NCI-H2196 (cell line): ENCODE data around the gene ATP2B2.

Experiments used
- DNase-seq: peaks from one replicate; lab custom pipeline; 2025; ENCODE audit not compliant: unreplicated experiment; lab: John Stamatoyannopoulos, UW

The ATP2B2 gene

DNA sequence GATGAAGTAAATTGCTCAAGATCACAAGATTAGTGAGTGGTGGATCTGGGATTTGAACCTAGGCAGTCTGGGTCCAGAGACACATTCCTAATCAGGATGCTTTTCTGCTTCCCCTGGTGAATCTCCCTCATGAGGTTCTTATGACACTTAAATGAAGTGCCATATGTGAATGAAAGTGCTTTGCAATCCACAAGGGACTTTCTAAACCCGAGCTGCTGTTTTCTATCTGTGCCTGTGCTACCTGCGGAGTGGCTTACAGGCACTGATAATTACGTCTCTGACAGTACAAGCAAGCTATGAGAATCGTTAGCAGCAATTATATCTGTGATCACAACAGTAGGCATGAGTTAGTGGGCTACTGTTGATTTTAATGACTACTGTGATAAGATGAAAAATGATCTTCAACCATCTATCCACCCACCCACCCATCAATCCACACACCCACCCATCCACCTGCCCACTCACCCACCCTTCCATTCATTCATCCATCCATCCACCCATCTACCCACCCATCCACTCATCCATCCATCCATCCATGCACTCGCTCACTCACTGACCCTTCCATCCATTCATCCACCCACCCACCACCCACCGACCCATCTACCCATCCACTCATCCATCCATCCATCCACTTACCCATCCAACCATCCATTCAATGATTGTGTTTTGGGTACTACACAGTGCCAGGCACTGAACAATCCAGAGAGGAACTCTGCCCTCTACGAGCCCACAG is 51.8 kb downstream of the ATP2B2 start:
- DNase-seq = no peak

DNA sequence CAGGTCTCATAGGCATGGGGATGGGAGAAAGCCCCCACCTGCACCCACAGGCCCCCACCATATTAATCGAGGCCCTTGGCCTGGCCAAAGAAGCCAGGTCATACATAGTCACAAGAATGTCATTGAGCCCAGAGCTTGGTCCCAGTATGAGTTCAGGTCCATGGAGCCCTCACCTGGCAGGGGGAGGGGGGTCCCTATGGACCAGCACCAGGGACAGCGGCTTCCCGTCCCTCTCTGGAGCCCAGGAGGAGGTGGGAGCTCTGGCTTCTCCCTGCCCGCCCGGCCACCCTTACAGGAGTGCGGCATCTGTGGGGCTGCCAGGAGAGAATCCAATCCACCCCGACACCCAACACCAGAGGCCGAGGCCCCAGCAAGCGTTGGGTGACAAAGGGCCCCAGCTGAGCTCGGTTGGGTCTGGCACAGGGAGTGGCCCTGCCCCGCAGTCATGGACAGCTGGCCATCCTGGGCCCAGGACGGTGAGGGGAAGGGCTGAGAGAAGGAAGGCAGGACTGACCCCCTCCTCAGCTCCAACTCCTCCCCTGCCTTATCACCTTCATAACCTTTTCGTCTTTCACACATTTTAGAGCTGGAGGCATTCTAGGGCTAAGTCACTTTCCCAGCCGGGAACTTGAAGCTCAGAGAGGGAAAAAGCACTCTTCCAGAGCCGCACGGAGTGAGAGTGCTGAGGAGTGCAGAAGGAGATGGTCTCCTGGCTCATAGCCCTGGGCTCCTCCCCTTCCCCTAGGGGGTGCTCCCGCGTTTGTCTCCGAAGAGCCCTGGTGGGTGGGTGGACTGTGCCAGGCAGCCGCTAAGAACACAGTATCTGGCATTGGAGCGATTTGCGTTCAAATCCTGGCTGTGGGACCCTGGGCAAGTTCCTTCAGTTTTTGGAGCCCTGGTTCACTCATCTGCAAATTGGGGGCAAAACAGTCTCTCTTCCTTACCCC is 54.6 kb downstream of the ATP2B2 start:
- no peak for DNase-seq

DNA sequence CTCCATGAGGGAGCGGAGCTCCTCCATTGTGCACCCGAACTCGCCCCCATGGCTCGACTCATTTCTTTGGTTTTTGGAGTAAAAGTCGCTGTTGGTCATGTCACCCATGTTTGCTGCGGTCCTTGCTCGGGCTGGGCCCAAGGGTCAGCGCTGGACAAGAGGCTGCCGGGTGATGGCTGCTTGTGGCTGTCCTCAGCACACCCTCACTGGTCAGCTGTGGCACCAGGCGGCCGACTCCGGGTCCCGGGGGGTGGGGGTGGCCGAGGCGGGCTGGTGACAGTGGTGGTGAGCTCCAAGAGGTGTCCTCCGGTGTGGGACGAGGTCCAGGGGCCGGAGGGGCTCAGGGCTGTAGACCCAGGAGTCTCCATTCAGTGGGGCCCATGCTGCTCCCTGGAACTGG is 56.0 kb downstream of the ATP2B2 start:
- no peak for DNase-seq

DNA sequence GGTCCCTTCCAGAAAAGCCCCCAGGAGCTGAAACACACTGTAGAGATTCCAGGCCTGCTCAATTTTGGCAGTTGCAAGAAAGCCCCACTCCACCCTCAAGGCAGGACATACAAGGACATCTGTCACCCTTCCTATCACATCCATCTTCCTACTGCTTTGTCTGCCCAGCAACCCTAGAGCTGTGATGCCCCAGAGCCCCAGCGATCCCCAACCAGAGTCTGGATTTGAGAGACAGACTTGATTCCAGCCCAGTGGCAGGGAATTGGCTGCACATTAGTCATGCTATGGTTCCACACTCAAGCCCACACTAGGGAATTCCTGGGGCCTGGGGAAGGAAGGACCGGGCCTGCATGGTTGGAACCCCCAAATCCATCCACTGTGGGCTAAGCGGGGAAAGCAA is 56.8 kb downstream of the ATP2B2 start:
- no peak for DNase-seq

DNA sequence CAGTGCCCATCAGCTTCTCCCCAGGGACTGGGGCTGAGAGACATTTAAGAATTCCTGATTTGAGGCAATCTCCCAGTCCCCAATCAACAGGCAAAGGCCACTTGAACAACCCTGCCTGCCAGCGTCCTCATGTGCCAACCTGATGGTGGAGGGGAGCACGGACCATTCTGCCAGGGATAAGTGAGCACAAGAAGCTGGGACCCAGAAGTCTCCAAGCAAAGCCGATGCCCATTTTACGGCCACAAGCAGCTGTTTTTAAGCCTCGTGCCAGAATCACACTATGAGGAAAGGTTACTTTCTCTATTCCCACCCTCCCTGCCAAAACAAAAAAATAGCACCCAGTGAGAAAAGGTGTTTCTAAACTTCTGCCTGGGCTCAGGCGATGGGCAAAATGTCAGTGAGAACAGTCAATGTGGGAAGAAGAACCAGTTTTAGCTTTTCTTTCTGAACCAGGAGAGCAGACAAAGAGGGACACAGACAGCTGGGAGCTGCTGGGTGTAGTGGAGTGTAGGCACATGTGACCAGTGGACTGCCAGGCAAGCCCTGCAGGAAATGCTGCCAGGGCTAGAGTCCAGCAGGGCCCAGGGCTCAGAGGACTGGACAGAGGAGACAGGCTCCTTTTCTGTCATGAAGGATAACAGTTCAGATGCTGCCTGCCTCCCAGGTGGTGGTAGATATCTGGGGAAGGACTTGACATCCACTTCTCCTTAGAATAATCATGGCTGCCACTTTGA is 57.7 kb downstream of the ATP2B2 start:
- DNase-seq = no peak

DNA sequence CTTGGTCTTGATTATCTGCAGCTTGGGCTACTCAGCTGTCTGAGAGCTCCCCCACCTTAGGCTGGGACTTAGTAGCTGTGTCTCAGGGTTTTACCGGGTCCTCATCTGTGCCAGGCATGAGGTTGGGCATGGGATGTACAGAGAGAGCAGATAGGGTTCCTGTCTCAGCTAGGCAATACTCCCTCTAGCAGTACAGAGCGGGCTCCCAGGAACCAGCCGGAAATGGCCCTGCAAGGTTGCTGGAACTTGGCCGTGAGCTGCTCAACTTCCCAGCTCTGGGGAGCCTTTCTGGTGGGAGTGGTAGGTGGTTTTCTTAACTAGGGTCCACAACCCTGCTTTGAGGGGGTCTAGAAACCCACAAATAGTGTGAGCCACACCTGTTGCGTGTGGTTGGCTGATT is 58.3 kb downstream of the ATP2B2 start:
- DNase-seq = no peak

DNA sequence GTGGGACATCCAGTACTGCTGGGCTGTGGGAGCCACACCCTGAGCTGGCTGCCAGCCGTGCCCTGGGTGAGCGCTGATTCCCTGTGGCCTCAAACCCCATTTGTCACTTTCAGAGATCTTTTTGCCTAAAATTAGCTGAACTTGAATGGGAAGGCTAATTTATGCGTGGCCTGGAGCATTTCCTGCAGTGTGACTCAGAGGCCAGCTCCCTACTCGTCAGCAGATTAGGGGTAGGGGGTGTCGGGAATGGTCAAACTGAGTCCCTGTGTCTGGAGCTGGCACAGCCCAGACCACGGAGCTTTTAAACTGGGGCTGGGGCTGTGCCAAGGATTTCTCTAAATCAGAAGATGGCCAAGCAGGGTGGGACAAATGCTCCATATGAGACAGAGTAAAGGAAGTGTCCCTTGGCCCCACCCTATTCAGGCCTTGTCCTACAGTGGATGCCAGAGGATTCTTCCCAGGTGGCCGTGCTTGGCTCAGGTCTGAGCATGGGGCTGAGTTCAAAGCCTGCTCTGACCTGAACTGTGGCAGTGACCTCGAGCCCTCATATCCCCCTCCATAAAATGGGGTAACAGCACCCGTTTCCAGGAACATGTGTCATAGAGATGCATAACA is 59.7 kb downstream of the ATP2B2 start:
- DNase-seq = no peak

DNA sequence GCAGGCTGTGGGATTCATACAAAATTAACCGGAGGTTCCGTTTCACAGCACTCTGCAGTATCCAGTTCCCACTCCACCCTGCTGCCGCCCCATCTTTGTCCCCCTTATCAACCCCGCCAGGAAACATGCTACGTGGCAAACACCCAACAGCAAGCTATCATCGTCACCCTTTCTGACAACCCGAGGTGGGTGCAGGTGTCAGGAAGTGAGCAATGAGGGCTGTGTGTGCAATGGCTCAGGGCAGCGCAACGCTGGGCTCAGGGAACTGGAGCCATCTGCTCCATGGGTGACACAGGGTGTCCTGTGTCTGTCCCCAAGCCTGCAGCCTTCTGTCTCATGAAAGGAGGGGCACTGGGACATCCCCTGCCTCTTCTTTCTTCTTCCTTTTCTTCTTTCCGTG is 60.9 kb downstream of the ATP2B2 start:
- DNase-seq = no peak

DNA sequence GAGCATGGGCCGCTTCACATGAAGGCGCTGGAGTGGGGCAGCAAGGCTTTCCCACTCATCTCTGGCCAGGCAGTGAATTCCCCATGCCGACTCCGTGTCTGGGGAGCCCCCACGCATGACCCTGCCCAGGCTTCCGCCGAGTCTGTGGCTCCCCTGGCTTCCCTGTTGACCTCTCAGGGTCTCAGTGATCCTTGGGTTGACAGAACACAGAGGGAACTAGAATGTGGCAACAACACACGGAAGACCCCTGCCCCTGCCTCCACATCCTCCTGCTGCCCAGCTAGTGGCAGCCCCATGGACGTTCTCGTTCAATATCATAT is 61.3 kb downstream of the ATP2B2 start:
- DNase-seq = no peak

DNA sequence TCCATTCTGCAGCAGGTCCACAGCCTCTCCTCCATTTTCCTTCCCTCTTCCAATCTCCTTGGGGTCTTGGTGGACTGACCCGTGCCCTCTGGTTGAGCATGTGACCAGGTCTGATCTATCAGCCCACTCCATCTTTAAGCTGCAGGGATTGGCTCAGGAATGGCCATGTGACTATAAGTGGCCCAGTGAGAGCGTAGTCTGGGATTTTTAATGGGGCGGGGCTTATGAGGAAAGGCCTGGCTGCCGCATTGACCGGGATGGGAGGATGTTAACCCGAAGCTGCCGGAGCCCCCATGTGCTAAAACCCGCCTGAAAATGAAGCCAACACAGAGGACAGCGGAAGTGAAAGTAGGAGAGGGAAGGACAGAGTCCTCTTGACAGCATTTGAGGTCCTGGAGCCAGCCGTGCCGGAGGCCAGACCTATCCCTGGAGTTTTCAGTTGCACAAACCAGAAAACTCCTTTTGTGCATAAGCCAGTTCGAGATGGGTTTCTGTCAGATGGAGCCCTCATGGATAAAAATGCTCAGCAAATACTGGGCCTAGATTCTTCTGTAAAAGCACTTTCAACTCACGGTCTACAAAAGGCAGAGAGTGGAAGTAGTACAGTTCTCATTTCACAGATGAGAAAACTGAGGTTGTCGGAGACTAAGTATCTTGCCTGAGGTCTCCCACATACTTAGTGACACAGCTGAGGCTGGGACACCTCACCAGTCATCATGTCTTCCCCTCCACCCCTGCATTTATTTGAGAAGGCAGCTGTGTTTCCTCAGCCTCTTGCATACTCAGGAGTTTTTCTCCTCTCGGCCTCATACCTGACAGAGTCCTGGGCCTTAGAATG is 61.9 kb downstream of the ATP2B2 start:
- DNase-seq = no peak

DNA sequence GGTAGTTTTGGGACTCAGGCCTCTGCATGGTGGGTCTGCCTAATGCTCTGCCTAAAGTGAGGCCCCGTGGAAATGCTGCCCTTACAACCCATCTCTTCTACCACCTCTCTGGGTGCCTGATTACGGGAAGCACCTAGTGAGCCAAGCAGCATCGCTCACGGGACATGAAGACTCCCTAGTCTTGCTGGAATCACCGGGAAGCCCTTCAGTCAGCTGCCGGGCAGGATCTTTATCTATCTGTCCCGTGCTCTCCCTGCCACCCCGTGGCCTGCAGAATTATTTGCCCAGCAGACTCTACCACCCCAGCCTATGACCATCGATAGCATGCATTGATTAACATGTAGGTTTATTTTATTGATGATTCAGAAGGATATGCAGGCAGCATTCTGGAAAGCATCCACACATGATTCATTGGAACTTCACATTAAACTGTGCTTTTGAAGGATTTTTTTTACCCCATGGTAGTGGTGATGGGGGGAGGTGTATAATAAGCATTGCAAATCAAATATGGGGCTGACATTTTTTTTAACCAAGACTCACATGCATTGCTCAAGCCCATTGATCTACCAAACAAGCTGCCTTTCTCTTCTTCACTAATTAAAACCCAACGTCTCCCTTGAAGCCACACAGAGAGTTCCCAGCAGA is 63.1 kb downstream of the ATP2B2 start:
- no peak for DNase-seq

DNA sequence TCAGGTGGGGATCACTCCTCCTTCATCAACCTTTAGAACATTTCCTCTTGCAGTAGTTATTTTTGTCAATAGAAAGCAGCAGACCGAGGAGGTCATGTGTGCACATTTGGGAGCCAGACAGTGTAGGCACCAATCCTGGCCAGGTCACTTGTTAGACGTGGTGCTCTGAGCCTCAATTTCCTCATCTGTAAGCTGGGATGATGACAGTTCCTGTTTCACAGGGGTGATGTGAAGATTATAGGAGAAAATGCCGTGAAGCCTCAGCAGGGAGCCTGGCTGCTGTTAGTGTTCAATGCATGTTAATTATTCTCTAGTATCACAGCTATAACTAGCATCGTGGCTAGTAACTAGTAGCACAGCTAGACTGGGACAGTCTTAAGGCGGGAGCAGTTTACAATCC is 64.7 kb downstream of the ATP2B2 start:
- DNase-seq = no peak

DNA sequence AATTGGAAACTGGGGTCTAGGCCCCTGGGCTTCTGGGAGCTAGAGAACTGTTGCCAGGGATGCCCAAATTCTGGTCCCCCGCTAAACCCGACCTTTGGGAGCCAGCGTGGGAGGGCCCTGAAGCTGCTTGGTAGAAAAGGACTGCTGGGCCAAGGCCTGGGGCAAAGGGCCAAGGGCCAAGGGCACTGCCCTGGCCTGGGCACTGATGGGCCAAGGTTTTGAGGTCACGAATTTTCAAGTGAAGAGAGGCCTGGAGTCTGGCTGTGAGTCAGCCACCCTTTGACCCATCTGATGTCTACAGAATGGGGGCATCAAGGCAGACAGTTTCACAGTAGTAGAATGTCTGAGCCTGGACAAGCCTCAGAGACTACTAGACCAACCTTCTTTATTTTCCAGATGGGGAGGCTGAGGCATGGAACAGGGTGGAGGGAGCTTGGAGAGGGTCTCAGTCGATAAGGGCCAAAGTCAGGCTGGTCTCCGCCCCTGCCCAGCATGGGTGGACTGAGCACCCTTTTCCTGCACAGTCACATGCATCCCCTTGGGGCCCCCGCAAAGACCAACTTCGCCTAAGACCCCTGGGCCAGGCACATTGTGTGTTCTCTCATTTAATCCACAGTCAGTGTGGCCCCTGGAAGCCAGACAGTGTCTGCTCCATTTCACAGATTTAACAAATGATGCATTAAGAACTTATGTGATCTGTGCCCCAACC is 66.3 kb downstream of the ATP2B2 start:
- no peak for DNase-seq

DNA sequence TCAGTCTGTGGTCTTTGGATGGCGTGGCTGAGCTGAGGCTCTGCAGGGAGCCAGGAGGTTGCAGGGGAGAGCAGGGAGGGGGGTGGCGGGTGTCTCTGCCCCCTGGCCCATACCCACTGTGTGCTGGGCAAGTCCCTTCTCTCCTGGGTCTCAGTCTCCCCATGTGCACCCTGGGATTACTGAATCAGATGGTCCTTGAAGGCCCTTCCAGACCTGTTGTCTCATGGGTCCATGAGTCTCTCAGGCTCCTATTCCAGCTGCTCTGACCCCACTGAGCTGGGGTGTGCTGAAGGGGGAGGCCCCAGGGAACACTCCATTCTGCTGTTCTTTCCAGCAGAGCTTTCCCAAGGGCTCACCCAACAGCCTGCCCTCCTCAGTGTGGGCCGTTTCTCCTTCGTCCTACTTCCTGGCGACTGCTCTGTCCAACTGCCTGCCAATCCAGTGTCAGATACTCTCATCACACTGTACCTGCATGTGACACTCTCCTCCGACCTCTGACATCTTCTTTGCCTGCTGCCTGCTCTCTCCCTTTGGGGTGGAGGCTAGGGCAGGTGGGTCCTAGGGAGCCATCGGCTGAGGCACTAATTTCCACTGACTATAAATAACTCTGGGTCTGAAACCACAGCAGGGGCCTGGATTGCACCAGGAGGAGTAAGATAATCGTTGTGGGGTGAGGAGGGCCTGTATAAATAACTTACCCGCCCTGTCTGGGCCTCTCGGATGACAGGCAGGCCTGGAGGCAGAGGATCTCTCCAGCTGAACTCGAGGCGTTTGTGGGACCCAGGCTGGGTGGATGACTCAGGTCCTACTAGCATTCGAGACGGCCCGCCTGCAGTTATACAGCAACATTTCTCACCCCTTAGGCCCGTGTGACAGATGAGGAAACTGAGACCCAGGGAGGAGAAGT is 67.1 kb downstream of the ATP2B2 start:
- DNase-seq = no peak

DNA sequence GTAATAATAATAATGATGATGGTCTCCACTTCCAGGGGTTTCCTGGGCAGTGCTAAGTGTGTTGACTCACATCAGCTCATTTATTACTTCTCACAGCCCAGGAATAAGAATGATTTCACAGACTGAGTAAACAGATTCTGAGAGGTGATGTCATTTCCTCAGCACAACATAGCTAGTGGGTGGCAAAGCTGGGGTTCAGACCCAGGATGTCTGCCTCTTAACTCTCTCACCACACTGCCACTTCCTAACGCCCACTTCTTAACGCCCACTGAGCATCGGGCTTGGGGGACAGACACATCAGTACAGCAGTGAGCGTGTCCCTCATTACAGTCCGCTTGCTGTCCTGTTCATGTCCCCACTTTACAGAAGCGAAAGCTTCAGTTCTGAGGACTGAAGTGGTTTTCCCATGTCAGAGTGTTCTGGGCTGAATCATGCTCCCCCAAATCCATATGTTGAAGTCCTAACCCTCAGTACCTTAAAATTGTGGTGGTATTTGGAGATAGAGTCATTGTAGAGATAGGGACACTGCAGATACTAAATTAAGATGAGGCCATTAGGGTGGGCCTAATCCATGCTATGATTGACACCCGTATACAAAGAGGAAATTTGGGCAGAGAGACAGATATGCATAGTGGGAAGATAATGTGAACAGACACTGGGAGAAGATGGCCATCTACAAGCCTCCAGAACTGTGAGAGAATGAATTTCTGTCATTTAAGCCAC is 68.0 kb downstream of the ATP2B2 start:
- no peak for DNase-seq

DNA sequence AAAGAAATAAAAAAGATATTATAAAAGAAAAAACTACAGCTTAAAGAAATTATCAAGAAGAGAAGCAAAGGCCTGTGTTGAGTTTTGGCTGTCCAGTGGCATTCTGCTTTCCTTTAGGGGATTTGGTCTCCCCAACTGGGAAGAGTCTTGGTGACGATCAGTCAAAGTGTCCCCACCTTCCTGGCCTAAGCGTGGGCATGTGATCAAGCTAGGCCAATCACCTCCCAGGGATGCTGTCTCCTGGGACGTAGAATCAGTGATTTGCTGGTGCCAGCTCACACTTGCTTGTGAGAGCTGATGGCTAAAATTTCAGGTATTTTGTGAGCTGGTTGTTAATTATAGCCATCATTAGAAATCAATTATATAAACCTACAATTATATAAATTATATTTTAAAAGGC is 69.5 kb downstream of the ATP2B2 start:
- no peak for DNase-seq

DNA sequence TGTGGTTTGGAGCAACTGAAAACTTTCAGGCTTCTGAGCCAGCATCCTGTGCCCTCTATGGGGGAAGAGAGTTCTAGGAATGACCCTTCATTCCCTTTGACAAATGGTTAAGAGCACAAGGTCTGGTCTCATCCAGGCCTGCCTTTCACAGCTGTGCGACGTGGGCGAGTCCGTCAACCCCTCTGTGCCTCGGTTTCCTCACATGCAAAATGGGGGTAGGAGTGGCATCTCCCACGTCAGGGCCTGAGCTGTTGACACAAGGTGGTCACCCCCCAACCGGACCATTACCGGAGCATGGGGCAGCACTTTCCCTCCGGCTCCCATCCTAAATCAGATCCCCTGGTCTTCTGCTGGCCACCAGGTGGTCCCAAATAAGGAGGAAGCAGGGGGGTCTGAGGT is 70.4 kb downstream of the ATP2B2 start:
- no peak for DNase-seq
